Superior temporal gyrus (tissue), 1 donor: ENCODE results near the gene ANKRD13A.
"Not testable (repeated sequence)": the region's sequence is repeated elsewhere in the genome, so short reads cannot be mapped to it uniquely, and the experiment has no call there.

Experiments
- DNase-seq: peaks from one replicate; pipeline ENCODE4 v3.0.0-alpha.2; 2016; ENCODE audit errors: extremely low spot score

Gene ANKRD13A

DNA sequence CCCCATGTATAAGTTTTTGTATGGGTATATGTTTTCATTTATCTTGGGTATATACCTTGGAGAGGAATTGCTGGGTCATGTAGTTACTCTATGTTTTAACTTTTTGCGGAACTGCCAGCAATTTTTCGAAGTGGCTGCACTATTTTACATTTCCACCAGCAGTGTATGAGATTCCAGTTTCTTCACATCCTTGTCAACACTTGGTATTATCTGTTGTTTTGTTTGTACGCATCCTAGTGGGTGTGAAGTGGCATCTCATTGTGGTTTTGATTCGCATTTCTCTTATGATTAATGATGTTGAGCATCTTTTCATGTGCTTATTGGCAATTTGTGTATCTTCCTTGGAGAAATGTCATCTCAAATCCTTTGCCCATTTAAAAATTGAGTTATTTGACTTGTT, 6.9 kb downstream of the ANKRD13A start:
- no peak for DNase-seq

- no peak for DNase-seq
These were observed 8.7 kb downstream of the ANKRD13A start for GRCh38 chr12:110007881-110008280.

- DNase-seq, result not testable (repeated sequence)
These were observed 9.6 kb downstream of the ANKRD13A start for GRCh38 chr12:110008681-110009398.

GRCh38 chr12:110010853-110011723, 11.9 kb downstream of the ANKRD13A start:
- no peak for DNase-seq

GRCh38 chr12:110012137-110012536, 12.9 kb downstream of the ANKRD13A start:
- DNase-seq, result no peak

- no peak for DNase-seq
These were observed 13.4 kb downstream of the ANKRD13A start for GRCh38 chr12:110012659-110013058.

DNA sequence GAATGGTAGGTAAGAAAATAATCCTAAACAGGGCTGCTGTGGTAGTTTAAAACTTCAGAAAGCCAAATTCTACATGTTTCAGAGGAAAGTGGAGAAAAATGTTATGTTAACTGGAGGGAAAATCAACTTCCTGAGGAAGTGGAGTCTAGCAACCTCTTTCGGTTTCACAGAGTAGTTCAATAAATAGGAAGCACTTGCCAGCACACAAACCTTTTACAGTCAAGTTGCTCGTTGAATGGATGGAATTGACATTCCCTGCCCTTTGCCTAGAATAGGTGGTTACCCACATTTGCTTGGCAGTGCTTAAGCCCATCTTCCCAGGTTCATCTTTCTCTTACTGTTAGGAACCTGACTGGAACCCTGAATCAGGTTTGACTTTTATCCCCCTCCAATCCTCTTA, 15.9 kb downstream of the ANKRD13A start:
- no peak for DNase-seq

- DNase-seq, result peak; percentile 62
These were observed 21.7 kb downstream of the ANKRD13A start for GRCh38 chr12:110020956-110021355.

DNA sequence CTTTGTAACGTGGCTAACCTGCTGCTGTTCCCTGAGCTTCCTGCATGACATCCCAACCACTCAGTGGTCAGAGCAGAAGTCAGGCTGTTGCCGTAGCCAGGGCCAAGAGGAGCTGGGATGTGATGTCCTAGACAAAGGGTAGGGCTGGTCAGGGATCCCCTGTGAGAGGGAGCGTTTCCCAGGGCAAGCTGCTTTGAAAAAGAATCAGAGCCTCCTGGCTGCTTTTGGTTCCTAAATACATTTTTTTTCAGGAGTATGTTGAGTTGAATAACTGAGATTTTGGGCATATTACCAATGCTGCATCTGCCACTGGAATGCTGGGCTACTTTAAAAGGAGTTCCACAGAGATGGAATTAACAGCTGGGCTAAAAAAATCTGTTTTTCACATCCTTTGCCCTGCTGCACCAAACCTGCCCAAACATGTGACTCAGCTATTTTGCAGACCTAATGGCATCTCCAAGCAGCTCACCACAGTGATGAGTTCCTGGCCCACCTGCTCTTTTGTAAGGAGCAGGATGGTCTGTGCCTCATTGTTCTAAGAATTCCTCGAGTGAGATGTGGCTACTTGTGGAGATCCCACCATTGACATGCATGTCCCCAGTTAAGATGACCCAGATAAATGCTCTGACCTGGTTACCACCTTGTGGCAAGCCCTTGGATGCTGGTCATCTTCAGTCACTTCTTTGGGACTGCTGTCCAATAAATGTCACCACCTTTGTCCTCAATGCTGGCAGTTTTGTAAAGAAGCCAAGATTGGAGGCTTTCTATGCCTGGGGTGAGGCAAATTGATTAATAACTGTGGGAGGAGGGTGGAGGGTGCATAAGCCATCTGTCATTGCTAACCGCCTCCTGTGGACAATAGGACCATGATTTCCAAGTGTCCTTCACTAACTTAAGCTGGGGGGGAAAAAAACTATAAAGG, 24.1 kb downstream of the ANKRD13A start:
- DNase-seq, result peak; percentile 58

- peak; percentile 62 for DNase-seq
These were observed 24.8 kb downstream of the ANKRD13A start for GRCh38 chr12:110024051-110024450.

- DNase-seq, result no peak
These were observed 29.1 kb downstream of the ANKRD13A start for GRCh38 chr12:110028323-110028722.

GRCh38 chr12:110029290-110029815, 30.1 kb downstream of the ANKRD13A start:
- DNase-seq, result no peak

DNA sequence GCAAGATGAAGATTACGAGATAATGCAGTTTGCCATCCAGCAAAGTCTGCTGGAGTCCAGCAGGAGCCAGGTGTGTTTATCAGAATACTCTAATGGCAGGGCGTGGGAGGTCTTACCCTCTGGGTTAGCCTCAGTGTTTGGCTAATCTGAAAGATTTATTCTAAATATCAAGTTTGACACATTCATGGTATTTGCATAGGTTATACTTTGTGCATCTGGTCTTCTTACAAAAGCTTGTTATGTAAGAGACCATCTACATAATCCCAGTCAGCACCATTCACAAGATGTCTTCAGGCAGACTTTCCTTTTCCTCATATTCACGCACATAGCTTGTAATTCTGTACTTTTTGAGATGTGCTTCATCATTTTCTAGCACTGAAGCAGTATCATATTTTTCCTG, 34.7 kb downstream of the ANKRD13A start:
- DNase-seq, result no peak

DNA sequence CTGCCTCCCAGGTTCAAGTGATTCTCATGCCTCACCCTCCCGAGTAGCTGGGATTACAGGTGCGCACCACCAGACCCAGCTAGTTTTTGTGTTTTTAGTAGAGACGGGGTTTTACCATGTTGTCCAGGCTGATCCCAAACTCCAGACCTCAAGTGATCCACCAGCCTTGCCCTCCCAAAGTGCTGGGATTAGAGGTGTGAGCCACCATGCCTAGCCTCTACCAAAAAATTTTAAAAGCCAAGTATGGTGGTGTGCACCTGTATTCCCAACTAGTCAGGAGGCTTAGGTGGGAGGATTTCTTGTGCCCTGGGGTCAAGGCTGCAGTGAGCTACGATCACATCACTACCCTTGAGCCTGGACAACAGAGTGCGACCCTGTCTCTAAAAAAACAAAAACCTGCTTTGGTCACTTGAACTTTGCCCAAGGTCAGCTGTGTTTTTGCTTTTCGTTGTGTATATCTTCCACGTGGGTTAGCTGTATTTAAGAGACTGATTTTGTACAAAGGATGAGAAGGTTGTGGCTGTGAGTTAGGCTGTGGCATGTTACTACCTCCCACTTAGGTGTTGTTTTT, 36.4 kb downstream of the ANKRD13A start:
- no peak for DNase-seq

DNA sequence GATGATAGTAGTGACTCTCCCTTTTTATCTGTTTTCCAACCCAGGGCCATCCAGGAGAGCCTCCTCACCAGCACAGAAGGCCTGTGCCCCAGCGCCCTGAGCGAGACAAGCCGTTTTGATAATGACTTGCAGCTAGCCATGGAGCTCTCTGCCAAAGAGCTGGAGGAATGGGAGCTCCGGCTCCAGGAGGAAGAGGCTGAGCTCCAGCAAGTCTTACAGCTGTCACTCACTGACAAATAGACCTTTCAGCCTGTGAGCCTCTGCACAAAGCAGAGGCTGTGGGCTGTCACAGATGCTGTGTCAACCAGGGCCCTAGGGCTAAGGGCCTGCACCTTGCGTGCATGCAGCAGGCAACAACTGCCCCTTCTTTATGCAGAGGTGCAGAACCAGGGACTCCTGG, 38.1 kb downstream of the ANKRD13A start:
- DNase-seq, result peak; percentile 66

DNA sequence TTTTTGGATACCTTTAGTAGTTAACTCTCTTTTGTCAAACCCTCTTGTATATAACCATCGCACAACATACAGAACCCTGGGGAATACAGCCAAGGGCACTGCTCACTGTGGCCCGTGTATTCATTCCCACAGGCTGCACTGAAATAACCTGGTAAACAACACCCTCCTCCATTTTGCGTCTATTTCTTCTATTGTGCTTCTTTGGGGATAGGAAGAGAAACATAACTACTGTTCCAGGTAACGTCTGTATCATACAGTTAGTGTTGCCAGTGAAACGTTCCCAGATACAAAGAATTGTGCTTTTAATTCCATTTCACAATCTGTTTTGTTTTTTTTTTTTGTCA, 39.5 kb downstream of the ANKRD13A start:
- DNase-seq, result no peak

- no peak for DNase-seq
These were observed 40.0 kb downstream of the ANKRD13A start for GRCh38 chr12:110039085-110039807.

GRCh38 chr12:110042264-110042663, 43.0 kb downstream of the ANKRD13A start:
- DNase-seq, result no peak

DNA sequence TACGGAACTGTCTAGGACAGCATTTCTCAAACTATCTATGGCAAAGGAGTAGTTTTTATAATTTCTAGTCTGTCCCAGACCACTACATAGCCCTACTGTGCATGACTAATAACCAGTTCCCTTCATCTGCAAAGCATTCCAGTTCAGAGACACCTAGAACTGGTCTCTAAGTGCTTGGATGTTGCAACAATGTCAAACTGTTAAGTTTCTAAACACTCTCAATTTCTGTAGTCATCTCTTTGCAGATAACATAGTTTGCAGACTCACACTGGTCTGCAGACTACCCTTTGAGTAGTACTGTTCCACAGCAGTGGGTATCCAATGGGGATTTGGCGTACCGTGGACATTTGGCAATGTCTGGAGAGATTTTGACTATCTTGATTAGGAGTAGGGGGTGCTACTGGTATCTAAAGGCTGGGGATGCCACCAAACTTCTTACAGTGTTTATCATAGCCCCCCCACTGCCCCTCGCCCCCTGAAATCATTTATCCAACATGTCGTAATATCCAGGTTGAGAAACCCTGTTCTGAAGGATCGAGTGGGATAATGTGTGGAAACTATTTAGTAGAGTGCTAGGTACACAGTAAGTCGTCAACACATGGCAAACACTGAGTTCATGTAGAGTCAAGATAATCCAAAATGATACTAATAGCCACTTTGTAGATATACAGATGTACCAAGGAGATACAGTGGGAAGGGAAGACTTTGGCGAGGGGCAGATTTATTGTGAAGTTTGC, 47.4 kb downstream of the ANKRD13A start:
- no peak for DNase-seq

DNA sequence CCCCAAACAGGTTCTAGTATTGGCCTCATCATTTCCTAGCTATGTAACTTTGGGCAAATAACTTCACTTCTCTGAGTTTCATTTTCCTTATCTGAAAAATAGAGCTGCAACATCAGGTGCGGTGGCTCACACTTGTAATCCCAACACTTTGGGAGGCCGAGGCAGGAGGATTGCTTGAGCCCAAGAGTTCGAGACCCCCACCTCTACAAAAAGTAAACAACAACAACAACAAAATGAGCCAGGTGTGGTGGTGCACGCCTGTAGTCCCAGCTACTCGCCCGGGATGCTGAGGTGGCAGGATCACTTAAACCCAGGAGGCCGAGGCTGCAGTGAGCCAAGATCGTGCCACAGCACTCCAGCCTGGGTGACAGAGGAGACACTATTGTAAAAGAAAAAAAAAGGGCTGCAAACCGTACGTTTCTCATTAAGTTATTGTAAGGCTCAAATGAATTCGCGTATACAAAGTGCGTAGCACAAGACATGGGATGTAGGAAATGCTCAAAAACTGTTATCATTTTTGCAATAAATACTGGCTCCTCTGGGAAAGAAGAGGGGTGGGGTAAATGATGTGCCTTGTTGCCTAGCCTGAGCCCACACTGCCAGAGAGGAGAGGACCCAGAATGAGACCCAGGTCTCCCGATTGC, 48.2 kb downstream of the ANKRD13A start:
- no peak for DNase-seq
